Gastroesophageal sphincter (tissue), 4 donors: ENCODE measurements around the gene POP5. TPM values are rescaled to one million over a fixed set of nuclear protein-coding genes. Genes with fewer than 3 reads are reported as not detected.

Experiments
- ATAC-seq: fragments of 150-250 bp; one replicate; pipeline ENCODE4 v1.9.1; 2016; ENCODE audit warnings: mild to moderate bottlenecking, moderate library complexity
- H3K27ac ChIP-seq, 4 donors: fragments of 200-600 bp; sonication (generic) in 3 of 4; 1 replicate in 3 of 4; 2 replicates in 1 of 4; pipeline ENCODE4 v1.5.1; 2016 to 2019
- H3K27me3 ChIP-seq: fragments of 200-600 bp; sonication (generic); one replicate; pipeline ENCODE4 v1.5.1; 2019
- H3K36me3 ChIP-seq, 2 donors: fragments of 200-600 bp; sonication (generic); one replicate each; pipeline ENCODE4 v1.5.1; 2019; ENCODE audit warnings: control low read depth in 1 of 2
- H3K4me1 ChIP-seq, 3 donors: fragments of 200-600 bp; sonication (generic); 1 replicate in 2 of 3; 2 replicates in 1 of 3; pipeline ENCODE4 v1.5.1; 2016 to 2019; ENCODE audit warnings: control low read depth in 2 of 3
- H3K4me3 ChIP-seq, 2 donors: fragments of 200-600 bp; sonication (generic); one replicate each; pipeline ENCODE4 v1.5.1; 2019; ENCODE audit warnings: mild to moderate bottlenecking in 1 of 2, moderate library complexity in 1 of 2
- H3K9me3 ChIP-seq, 3 donors: fragments of 200-600 bp; sonication (generic); one replicate each; pipeline ENCODE4 v1.5.1; 2017 to 2019; ENCODE audit warnings: control low read depth in 2 of 3
- EP300 ChIP-seq: sonication (generic); formaldehyde crosslinking; IDR thresholded peaks from one replicate; pipeline ENCODE4 v1.6.1; 2017; ENCODE audit warnings: antibody characterized with exemption, mild to moderate bottlenecking
- POLR2A ChIP-seq, 2 donors: fragments of 450-650 bp; IDR thresholded peaks; one replicate each; pipeline ENCODE4 v1.6.1; 2017; ENCODE audit warnings: antibody characterized with exemption in 2 of 2, mild to moderate bottlenecking in 2 of 2, moderate library complexity in 1 of 2
- POLR2AphosphoS5 ChIP-seq: sonication (generic); formaldehyde crosslinking; IDR thresholded peaks from one replicate; pipeline ENCODE4 v1.6.1; 2017; ENCODE audit warnings: antibody characterized with exemption
- WGBS, 2 donors: methylation state at CpG; one replicate each; pipeline ENCODE4 v1.1.5; 2018; ENCODE audit warnings: low coverage in 1 of 2; 5-methylcytosine and 5-hydroxymethylcytosine counted together
- total RNA-seq, 4 donors: library from RNA; depleted of rRNA; stranded (reverse); fragments of >200 nt; gene quantifications; one replicate each; pipeline ENCODE4 v1.1.0, GENCODE V29; 2016
- TF ChIP-seq, protein P1 (sequence below), 4 experiments: fragments of 200-600 bp in 2 of 4; fragments of 450-650 bp in 2 of 4; sonication (generic) in 1 of 4; IDR thresholded peaks; one replicate each; pipeline ENCODE4 v1.5.1; 2017 to 2019; ENCODE audit warnings: antibody characterized with exemption in 4 of 4, mild to moderate bottlenecking in 2 of 4, moderate library complexity in 2 of 4

POP5 gene
- total RNA-seq, 4 donors from 2014 or later, result 18.2 to 42.0 (median 27.6) TPM

DNA sequence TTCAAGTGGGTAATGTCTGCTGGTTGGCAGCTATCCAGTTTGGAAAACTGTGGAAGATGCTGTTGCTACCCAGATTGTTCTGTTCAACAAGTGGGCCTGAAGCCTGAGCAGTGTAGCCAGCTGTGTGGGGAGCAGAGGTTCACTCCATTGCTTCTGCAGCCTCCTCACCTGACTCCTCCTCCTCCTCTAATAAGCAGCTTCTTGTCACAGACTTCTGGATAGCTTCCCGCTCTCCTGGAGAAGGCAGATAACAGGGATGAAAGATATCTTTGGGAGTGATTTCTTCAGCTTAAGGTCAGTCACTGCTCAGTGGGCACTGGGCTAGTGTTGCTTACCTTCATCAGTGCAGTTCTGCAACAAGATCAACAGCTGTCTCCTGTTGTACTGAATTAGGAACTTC, 2.0 kb downstream of the POP5 start:
- Histone ChIP-seq H3K36me3 (peaks cover 0 to 60% of the 10 kb centered on the region in 2 donors), H3K27me3 (no peaks in the 10 kb centered on the region), H3K4me3 (no peak overlapping the region), H3K27ac (no peak overlapping the region), H3K4me1 (peaks cover 0 to 35% (median 0%) of the 10 kb centered on the region in 3 donors), H3K9me3 (no peaks in the 10 kb centered on the region)
- WGBS, 2 donors, result 57% methylated on average over 1 of the region's 1 CpG; no CpG with 5 or more reads in 1 of the 2 donors
- TF ChIP-seq POLR2A (IDR thresholded peaks at IDR 0.05), result no peak
- TF ChIP-seq POLR2AphosphoS5, result no peak
- TF ChIP-seq EP300, result no peak
- TF ChIP-seq, protein P1, sequence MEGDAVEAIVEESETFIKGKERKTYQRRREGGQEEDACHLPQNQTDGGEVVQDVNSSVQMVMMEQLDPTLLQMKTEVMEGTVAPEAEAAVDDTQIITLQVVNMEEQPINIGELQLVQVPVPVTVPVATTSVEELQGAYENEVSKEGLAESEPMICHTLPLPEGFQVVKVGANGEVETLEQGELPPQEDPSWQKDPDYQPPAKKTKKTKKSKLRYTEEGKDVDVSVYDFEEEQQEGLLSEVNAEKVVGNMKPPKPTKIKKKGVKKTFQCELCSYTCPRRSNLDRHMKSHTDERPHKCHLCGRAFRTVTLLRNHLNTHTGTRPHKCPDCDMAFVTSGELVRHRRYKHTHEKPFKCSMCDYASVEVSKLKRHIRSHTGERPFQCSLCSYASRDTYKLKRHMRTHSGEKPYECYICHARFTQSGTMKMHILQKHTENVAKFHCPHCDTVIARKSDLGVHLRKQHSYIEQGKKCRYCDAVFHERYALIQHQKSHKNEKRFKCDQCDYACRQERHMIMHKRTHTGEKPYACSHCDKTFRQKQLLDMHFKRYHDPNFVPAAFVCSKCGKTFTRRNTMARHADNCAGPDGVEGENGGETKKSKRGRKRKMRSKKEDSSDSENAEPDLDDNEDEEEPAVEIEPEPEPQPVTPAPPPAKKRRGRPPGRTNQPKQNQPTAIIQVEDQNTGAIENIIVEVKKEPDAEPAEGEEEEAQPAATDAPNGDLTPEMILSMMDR (IDR thresholded peaks at IDR 0.05), result no peak
- no peak for ATAC-seq

DNA sequence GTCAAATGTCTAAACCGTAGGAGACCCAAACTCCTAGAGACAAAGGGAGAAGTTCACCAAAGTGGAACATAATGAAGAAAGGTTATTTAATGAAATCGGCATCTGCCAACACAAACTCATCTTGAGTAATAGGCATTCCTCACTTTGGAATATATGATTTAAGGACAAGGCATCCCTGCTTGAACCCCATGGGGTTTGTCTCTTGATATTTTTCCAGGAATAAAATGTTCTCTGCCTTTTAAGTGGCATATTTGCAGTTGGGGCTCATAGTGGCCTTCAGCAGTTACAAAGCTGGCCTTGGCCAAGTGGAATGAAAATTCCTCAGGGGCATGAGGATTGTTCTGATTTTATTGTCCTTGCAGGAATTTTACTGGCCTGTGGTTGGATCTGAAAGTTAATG, 7.1 kb downstream of the POP5 start:
- H3K36me3 ChIP-seq, result peaks cover 4 to 100% of the 10 kb centered on the region in 2 donors
- no peaks in the 10 kb centered on the region for H3K27me3 ChIP-seq
- TF ChIP-seq, protein P1 (IDR thresholded peaks at IDR 0.05), result no peak
- no peak for TF ChIP-seq POLR2A (IDR thresholded peaks at IDR 0.05)
- TF ChIP-seq POLR2AphosphoS5, result no peak
- no peak for TF ChIP-seq EP300
- whole genome bisulfite sequencing, 2 donors, result 72% methylated on average over 2 of the region's 2 CpGs; no CpG with 5 or more reads in 1 of the 2 donors
- no peak overlapping the region for H3K4me3 ChIP-seq
- H3K4me1 ChIP-seq, result no peaks in the 10 kb centered on the region
- H3K27ac ChIP-seq, result no peak overlapping the region
- H3K9me3 ChIP-seq, result no peaks in the 10 kb centered on the region
- no peak for ATAC-seq

DNA sequence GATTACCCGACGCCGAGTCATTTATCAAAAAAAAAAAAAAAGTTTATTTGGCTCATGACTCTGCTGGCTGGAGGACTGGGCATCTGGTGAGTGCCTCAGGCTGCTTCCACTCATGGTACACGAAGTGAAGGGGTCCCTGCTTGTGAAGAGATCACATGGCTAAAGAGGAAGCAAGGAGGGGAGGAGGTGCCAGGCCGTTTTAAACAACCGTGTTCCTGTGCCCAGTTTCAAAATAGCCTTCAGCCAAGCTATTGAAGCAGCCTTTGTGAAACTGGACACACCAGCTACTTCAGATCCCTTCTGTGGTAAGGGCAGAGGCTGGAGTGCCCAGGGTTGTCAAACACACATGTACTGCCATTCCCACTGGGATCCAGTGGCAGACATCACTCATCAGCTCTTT, 7.6 kb downstream of the POP5 start:
- Histone ChIP-seq H3K4me3 (no peak overlapping the region), H3K9me3 (no peaks in the 10 kb centered on the region), H3K27me3 (no peaks in the 10 kb centered on the region), H3K4me1 (no peaks in the 10 kb centered on the region), H3K36me3 (peaks cover 4 to 100% of the 10 kb centered on the region in 2 donors), H3K27ac (no peak overlapping the region)
- ATAC-seq, result no peak
- no peak for TF ChIP-seq POLR2AphosphoS5
- WGBS, 2 donors, result 65 to 73% methylated on average over 4 to 6 of the region's 6 CpGs

DNA sequence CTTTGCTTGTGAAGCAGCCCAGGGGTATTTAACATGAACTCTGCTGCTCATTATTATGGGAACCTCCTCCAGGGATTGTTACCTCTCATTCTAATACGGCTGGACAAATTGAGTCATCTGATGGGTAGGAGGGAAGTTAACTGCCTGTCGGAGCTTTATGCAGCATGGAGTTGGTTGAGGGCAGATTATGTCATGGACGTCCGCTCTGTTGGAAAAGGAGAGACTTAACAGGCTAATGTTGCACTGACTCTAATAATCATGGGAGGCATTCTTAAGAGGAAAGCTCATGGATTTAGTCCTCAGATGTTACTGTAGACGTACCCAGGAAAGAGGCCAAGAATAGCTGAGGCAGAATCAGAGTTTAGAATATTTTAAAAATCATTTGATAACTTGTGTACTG, 9.9 kb downstream of the POP5 start:
- ATAC-seq, result no peak
- WGBS, 2 donors, result 27 to 48% methylated on average over 5 of the region's 5 CpGs
- TF ChIP-seq POLR2A (IDR thresholded peaks at IDR 0.05), result no peak
- TF ChIP-seq POLR2AphosphoS5, result no peak
- TF ChIP-seq, protein P1 (IDR thresholded peaks at IDR 0.05), result no peak
- TF ChIP-seq EP300, result no peak
- Histone ChIP-seq H3K27me3 (no peaks in the 10 kb centered on the region), H3K4me3 (no peak overlapping the region), H3K9me3 (no peaks in the 10 kb centered on the region), H3K4me1 (no peaks in the 10 kb centered on the region), H3K36me3 (peaks cover 8 to 100% of the 10 kb centered on the region in 2 donors), H3K27ac (no peak overlapping the region)

DNA sequence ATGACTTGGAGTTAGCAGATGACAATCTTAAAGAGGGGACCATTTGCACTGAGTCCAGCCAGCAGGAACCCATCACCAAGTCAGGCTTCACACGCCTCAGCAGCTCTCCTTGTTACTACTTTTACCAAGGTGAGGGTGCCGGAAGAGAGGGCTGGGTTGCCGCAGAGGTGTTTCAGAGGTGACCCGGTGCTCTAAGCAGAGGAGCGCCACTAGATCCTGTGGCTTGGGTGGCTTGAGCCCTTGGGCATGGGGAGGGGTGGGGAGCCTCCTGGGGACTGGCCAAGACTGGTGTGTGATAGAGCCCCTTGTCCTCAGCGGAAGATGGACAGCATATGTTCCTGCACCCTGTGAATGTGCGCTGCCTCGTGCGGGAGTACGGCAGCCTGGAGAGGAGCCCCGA, 17.7 kb downstream of the POP5 start:
- TF ChIP-seq, protein P1 (IDR thresholded peaks at IDR 0.05), result no peak
- TF ChIP-seq POLR2AphosphoS5, result no peak
- TF ChIP-seq POLR2A (IDR thresholded peaks at IDR 0.05), result no peak
- no peak for TF ChIP-seq EP300
- peak overlapping the region; percentile 48 to 84 (median 80) for H3K27ac ChIP-seq
- H3K4me3 ChIP-seq, result no peak overlapping the region
- H3K27me3 ChIP-seq, result no peaks in the 10 kb centered on the region
- ATAC-seq, result no peak
- H3K4me1 ChIP-seq, result peaks cover 3 to 39% (median 3%) of the 10 kb centered on the region in 3 donors
- H3K9me3 ChIP-seq, result no peaks in the 10 kb centered on the region
- no CpG with 5 or more reads among the region's 11 CpGs for whole genome bisulfite sequencing, 2 donors
- peaks cover 15 to 97% of the 10 kb centered on the region in 2 donors for H3K36me3 ChIP-seq
